ENCODE measurements around the gene KYNU. TPM values are rescaled to one million over a fixed set of nuclear protein-coding genes. Genes with fewer than 3 reads are reported as not detected.

The KYNU gene
- total and polyA plus RNA-seq, 2 of the 13 experiments (the other 11 are each of a cell fraction or from before 2014, with no cell fraction given): 21.9 to 68.6 TPM

DNA sequence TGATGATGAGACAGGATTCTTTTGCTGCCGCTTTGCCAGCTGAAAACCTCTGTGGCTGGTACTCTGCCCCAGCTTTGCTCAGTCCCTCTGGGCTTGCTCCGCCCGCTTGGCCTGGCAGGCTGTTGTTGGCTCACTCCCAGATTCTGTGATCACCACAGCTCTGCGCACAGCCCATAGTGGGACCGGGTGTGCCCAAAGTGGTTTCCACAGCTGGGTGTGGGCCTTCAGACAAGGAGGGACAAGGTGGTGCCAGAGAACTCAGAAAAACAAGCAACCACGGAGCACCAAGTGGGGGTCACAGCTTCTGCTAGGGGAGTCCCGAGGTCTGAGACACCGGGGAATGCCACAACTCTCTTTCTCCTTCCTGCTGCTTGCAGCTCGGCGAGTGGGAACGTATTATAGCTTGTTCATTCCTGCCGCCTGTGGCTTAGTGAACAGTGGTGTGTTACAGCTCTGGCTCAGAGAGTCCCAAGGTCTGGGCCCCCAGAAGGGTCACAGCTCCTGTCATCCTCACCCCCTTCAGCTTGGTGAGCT, 9.2 kb upstream of the KYNU start (continued):
- TF ChIP-seq, protein P1, sequence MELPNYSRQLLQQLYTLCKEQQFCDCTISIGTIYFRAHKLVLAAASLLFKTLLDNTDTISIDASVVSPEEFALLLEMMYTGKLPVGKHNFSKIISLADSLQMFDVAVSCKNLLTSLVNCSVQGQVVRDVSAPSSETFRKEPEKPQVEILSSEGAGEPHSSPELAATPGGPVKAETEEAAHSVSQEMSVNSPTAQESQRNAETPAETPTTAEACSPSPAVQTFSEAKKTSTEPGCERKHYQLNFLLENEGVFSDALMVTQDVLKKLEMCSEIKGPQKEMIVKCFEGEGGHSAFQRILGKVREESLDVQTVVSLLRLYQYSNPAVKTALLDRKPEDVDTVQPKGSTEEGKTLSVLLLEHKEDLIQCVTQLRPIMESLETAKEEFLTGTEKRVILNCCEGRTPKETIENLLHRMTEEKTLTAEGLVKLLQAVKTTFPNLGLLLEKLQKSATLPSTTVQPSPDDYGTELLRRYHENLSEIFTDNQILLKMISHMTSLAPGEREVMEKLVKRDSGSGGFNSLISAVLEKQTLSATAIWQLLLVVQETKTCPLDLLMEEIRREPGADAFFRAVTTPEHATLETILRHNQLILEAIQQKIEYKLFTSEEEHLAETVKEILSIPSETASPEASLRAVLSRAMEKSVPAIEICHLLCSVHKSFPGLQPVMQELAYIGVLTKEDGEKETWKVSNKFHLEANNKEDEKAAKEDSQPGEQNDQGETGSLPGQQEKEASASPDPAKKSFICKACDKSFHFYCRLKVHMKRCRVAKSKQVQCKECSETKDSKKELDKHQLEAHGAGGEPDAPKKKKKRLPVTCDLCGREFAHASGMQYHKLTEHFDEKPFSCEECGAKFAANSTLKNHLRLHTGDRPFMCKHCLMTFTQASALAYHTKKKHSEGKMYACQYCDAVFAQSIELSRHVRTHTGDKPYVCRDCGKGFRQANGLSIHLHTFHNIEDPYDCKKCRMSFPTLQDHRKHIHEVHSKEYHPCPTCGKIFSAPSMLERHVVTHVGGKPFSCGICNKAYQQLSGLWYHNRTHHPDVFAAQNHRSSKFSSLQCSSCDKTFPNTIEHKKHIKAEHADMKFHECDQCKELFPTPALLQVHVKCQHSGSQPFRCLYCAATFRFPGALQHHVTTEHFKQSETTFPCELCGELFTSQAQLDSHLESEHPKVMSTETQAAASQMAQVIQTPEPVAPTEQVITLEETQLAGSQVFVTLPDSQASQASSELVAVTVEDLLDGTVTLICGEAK (IDR thresholded peaks at IDR 0.05): no peak
- TF ChIP-seq, protein P1 (CRISPR knock-in tag; IDR thresholded peaks at IDR 0.05): no peak
- TF ChIP-seq PHF21A (CRISPR knock-in tag; IDR thresholded peaks at IDR 0.05): no peak
- TF ChIP-seq KDM5B (CRISPR knock-in tag; IDR thresholded peaks at IDR 0.05; ENCODE audit: borderline replicate concordance): 0 out of 2 replicates have a peak, but pooled peaks have one; percentile 4
- no peak for TF ChIP-seq GABPA (IDR thresholded peaks at IDR 0.05; ENCODE audit: low read depth, low read length)
- no peak for TF ChIP-seq GABPA (CRISPR knock-in tag; IDR thresholded peaks at IDR 0.05; ENCODE audit: low read depth)
- TF ChIP-seq PITX1 (CRISPR knock-in tag; IDR thresholded peaks at IDR 0.05): no peak
- TF ChIP-seq, protein P2, sequence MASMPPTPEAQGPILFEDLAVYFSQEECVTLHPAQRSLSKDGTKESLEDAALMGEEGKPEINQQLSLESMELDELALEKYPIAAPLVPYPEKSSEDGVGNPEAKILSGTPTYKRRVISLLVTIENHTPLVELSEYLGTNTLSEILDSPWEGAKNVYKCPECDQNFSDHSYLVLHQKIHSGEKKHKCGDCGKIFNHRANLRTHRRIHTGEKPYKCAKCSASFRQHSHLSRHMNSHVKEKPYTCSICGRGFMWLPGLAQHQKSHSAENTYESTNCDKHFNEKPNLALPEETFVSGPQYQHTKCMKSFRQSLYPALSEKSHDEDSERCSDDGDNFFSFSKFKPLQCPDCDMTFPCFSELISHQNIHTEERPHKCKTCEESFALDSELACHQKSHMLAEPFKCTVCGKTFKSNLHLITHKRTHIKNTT (CRISPR knock-in tag; IDR thresholded peaks at IDR 0.05): no peak
- TF ChIP-seq ZSCAN31 (CRISPR knock-in tag; IDR thresholded peaks at IDR 0.05; ENCODE audit: low read depth): no peak
- TF ChIP-seq, protein P3, sequence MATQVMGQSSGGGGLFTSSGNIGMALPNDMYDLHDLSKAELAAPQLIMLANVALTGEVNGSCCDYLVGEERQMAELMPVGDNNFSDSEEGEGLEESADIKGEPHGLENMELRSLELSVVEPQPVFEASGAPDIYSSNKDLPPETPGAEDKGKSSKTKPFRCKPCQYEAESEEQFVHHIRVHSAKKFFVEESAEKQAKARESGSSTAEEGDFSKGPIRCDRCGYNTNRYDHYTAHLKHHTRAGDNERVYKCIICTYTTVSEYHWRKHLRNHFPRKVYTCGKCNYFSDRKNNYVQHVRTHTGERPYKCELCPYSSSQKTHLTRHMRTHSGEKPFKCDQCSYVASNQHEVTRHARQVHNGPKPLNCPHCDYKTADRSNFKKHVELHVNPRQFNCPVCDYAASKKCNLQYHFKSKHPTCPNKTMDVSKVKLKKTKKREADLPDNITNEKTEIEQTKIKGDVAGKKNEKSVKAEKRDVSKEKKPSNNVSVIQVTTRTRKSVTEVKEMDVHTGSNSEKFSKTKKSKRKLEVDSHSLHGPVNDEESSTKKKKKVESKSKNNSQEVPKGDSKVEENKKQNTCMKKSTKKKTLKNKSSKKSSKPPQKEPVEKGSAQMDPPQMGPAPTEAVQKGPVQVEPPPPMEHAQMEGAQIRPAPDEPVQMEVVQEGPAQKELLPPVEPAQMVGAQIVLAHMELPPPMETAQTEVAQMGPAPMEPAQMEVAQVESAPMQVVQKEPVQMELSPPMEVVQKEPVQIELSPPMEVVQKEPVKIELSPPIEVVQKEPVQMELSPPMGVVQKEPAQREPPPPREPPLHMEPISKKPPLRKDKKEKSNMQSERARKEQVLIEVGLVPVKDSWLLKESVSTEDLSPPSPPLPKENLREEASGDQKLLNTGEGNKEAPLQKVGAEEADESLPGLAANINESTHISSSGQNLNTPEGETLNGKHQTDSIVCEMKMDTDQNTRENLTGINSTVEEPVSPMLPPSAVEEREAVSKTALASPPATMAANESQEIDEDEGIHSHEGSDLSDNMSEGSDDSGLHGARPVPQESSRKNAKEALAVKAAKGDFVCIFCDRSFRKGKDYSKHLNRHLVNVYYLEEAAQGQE (IDR thresholded peaks at IDR 0.05; ENCODE audit: borderline replicate concordance in 1 of 2, low read depth in 1 of 2, low read length in 2 of 2): no peak
- no peak for TF ChIP-seq HES4 (CRISPR knock-in tag; IDR thresholded peaks at IDR 0.05; ENCODE audit: borderline replicate concordance)
- no peak for TF ChIP-seq NR2F1 (CRISPR knock-in tag; IDR thresholded peaks at IDR 0.05)
- no peak for TF ChIP-seq ZKSCAN8 (CRISPR knock-in tag; IDR thresholded peaks at IDR 0.05; ENCODE audit: borderline replicate concordance)

All from HepG2 (cell line).